ENCODE data around the gene TCF25. TPM values are rescaled to one million over a fixed set of nuclear protein-coding genes. Genes with fewer than 3 reads are reported as not detected.

TCF25 gene
- total RNA-seq, 1 donor from 2014 or later: 149 TPM

- Histone ChIP-seq H3K27me3 (ENCODE audit: control insufficient read depth, insufficient read depth, low read length) (no peaks in the 10 kb centered on the region), H3K36me3 (ENCODE audit: control insufficient read depth, insufficient read depth, low read length) (no peaks in the 10 kb centered on the region), H3K4me3 (ENCODE audit: low read depth, low read length) (peak within 1 kb of the TSS; percentile 93)
- TF ChIP-seq, protein P1, sequence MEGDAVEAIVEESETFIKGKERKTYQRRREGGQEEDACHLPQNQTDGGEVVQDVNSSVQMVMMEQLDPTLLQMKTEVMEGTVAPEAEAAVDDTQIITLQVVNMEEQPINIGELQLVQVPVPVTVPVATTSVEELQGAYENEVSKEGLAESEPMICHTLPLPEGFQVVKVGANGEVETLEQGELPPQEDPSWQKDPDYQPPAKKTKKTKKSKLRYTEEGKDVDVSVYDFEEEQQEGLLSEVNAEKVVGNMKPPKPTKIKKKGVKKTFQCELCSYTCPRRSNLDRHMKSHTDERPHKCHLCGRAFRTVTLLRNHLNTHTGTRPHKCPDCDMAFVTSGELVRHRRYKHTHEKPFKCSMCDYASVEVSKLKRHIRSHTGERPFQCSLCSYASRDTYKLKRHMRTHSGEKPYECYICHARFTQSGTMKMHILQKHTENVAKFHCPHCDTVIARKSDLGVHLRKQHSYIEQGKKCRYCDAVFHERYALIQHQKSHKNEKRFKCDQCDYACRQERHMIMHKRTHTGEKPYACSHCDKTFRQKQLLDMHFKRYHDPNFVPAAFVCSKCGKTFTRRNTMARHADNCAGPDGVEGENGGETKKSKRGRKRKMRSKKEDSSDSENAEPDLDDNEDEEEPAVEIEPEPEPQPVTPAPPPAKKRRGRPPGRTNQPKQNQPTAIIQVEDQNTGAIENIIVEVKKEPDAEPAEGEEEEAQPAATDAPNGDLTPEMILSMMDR (IDR thresholded peaks at IDR 0.05; ENCODE audit: insufficient read depth, low read length, poor library complexity, severe bottlenecking): no peak
- no peak for DNase-seq (ENCODE audit: low read depth)
Observed at GRCh38 chr16:89922884-89923639, 49.7 kb downstream of the TCF25 start, which contains the start of gene TUBB3. Gene TUBB3, plus strand, starts transcription at chr16:89923342. Its CDS starts 60 bp downstream, at chr16:89923402.

GRCh38 chr16:89923640-89924296, 50.4 kb downstream of the TCF25 start:
- no peaks in the 10 kb centered on the region for H3K27me3 ChIP-seq (ENCODE audit: control insufficient read depth, insufficient read depth, low read length)
- TF ChIP-seq, protein P1 (IDR thresholded peaks at IDR 0.05; ENCODE audit: insufficient read depth, low read length, poor library complexity, severe bottlenecking): no peak
- H3K36me3 ChIP-seq (ENCODE audit: control insufficient read depth, insufficient read depth, low read length): no peaks in the 10 kb centered on the region
- H3K4me3 ChIP-seq (ENCODE audit: low read depth, low read length): peak overlapping the region; percentile 93
- no peak for DNase-seq (ENCODE audit: low read depth)

DNA sequence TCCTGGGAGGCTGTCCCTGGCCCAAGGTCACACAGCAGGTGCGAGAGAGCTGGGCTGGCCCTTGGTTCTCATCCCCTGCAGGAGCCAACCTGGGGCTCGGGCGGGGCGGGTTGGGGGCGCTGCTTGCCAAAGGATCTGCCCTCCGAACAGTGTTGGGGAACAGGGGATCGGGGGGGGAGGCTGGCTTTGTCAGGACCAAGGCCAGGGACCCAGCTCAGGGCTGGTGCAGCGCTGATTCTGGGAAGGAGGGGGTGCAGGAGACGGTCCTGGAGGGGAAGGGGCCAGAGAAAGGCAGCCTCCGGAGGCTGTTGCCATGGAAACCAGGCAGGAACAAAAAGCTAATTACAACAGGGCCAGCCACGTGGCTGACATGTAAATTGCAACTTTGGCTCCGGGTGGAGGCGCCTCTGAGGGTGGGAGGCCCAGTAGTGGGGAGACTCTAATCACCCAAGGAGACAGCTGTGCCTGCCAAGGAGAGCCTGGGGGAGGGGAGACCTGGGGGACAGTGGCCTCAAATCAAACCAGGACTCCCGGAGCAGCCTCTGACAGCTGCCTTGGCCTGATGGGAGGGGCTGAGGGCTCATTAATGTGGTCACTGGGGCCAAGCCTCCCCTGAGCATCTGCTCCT, 51.0 kb downstream of the TCF25 start:
- peak overlapping the region; percentile 93 for H3K4me3 ChIP-seq (ENCODE audit: low read depth, low read length)
- H3K36me3 ChIP-seq (ENCODE audit: control insufficient read depth, insufficient read depth, low read length): no peaks in the 10 kb centered on the region
- TF ChIP-seq, protein P1 (IDR thresholded peaks at IDR 0.05; ENCODE audit: insufficient read depth, low read length, poor library complexity, severe bottlenecking): no peak
- no peak for DNase-seq (ENCODE audit: low read depth)
- no peaks in the 10 kb centered on the region for H3K27me3 ChIP-seq (ENCODE audit: control insufficient read depth, insufficient read depth, low read length)

DNA sequence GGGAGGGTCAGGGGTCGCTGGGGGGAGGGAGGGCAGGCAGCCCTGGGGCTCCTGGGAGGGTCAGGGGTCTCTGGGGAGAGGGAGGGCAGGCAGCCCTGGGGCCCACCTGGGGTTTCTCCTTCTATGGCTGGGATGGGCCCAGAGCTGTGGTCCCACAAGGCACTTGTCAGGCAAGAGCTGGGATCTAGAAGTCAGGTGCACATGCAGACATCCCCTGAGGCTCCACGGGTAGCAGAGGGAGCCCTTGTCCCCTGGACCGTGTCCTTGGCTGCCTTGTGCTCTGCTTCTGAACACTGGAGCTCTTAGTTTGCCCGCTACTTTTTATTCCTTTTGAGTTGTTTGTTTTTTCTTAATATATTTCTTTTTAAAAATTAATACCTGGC, 51.5 kb downstream of the TCF25 start:
- peak overlapping the region; percentile 93 for H3K4me3 ChIP-seq (ENCODE audit: low read depth, low read length)
- no peaks in the 10 kb centered on the region for H3K27me3 ChIP-seq (ENCODE audit: control insufficient read depth, insufficient read depth, low read length)
- DNase-seq (ENCODE audit: low read depth): no peak
- TF ChIP-seq, protein P1 (IDR thresholded peaks at IDR 0.05; ENCODE audit: insufficient read depth, low read length, poor library complexity, severe bottlenecking): no peak
- no peaks in the 10 kb centered on the region for H3K36me3 ChIP-seq (ENCODE audit: control insufficient read depth, insufficient read depth, low read length)

- Histone ChIP-seq H3K27me3 (ENCODE audit: control insufficient read depth, insufficient read depth, low read length) (no peaks in the 10 kb centered on the region), H3K4me3 (ENCODE audit: low read depth, low read length) (peak overlapping the region; percentile 93), H3K36me3 (ENCODE audit: control insufficient read depth, insufficient read depth, low read length) (no peaks in the 10 kb centered on the region)
- DNase-seq (ENCODE audit: low read depth): no peak
- TF ChIP-seq, protein P1 (IDR thresholded peaks at IDR 0.05; ENCODE audit: insufficient read depth, low read length, poor library complexity, severe bottlenecking): no peak
Observed at GRCh38 chr16:89925596-89926079, 52.2 kb downstream of the TCF25 start.
